Coronary artery (tissue), 2 donors: ENCODE results near the gene SYT14.

ENCODE experiments used
- DNase-seq: peaks from one replicate; pipeline ENCODE4 v3.0.0-alpha.2; 2017; ENCODE audit warnings: low spot score
- H3K27ac ChIP-seq, 2 donors: fragments of 200-600 bp; sonication (generic); one replicate each; pipeline ENCODE4 v1.5.1; 2016 to 2019
- H3K4me3 ChIP-seq: fragments of 200-600 bp; sonication (generic); 2 replicates; pipeline ENCODE4 v1.5.1; 2016; ENCODE audit warnings: mild to moderate bottlenecking, moderate library complexity
- TF ChIP-seq, protein P1 (sequence below): fragments of 200-600 bp; sonication (generic); IDR thresholded peaks from one replicate; pipeline ENCODE4 v1.5.1; 2019; ENCODE audit warnings: antibody characterized with exemption

Gene SYT14

DNA sequence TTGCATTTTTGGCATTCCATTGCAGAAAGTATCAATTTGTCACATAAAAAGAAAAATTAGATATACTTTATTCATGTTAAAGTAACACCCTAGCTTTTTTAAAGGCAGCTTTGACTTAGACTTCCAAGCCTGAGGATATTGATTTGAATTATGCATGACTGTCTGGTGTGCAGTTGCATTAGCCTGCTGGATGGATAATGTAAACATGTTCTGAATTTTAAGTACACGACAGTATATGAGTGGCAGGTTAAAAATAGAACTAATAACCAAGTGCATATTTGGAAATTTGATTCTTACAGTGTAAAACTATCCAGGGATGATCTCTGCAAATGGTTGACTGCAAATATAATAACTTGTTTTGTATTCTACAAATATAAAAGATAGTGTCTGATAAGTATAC is 124.0 kb downstream of the SYT14 start:
- Histone ChIP-seq H3K27ac (no peak overlapping the region), H3K4me3 (no peak overlapping the region)
- DNase-seq = no peak
- TF ChIP-seq, protein P1, sequence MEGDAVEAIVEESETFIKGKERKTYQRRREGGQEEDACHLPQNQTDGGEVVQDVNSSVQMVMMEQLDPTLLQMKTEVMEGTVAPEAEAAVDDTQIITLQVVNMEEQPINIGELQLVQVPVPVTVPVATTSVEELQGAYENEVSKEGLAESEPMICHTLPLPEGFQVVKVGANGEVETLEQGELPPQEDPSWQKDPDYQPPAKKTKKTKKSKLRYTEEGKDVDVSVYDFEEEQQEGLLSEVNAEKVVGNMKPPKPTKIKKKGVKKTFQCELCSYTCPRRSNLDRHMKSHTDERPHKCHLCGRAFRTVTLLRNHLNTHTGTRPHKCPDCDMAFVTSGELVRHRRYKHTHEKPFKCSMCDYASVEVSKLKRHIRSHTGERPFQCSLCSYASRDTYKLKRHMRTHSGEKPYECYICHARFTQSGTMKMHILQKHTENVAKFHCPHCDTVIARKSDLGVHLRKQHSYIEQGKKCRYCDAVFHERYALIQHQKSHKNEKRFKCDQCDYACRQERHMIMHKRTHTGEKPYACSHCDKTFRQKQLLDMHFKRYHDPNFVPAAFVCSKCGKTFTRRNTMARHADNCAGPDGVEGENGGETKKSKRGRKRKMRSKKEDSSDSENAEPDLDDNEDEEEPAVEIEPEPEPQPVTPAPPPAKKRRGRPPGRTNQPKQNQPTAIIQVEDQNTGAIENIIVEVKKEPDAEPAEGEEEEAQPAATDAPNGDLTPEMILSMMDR = no peak

DNA sequence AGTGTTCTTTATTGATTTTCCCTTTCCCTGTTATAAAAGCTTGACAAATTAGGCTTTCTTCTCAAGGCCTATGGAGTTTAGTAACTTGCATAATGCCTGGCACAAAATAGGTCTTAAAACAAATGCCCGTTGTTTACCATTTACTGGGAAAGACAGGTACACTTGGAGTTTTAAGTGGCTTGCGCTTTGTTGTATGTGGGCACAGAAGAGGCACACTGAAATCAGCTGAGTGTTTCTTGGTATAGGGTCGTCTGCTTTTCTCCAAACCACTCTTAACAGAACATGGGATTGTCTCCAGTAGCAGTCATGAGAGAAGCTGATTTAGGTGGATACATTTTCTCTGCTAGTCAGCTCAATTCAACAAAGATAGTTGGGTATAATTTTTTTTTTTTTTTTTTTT is 132.5 kb downstream of the SYT14 start:
- TF ChIP-seq, protein P1 = no peak
- no peak for DNase-seq

DNA sequence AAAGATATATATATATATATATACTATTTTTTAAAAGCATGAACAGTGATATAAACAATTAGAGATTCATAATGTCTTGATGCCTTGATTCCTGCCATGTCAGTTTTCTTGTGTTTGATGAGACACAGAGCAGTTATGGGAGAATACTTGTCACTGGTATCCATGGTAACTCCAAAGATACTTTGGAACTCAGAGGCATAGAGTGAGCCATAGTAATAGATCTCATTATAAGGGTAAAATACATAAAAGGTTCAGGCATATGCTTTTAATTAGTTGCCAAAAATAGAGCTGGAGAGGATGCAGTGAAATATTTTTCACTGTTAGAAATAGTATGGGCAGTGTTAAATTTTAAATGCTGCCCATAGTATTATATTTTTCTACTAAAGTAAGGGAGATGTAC is 134.1 kb downstream of the SYT14 start:
- Histone ChIP-seq H3K4me3 (no peak overlapping the region), H3K27ac (no peak overlapping the region)
- no peak for DNase-seq
- TF ChIP-seq, protein P1 = no peak

More for the DNA sequence above, 132.5 kb downstream of the SYT14 start:
- Histone ChIP-seq H3K27ac (no peak overlapping the region), H3K4me3 (no peak overlapping the region)

DNA sequence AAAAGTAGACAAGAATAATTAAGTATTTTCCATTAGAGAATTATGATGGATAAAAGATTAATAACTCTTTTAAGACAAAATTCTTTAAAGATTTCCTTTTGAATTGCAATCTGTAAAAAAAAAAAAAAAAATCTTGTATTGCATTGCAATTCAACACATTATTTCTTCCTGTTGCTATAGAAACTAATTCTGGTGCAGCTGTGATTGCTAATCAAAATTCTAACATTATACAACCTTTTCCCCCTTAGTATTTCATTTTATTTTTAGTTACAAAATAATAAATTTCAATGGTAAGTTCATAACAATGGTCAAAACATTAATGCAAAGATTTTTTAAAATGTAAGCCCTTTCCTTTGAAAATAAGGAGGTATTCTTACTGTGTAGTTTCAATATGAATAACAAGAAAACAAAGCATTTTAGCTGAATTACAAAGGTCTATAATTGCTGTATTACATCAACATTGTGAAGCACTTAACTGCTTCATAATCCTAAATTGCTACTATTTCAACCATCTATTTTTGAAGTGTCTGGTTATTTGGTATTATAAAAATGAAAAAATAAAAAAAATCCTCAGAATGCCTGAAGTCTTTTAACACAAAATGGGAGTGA is 135.0 kb downstream of the SYT14 start:
- no peak overlapping the region for H3K27ac ChIP-seq
- H3K4me3 ChIP-seq = no peak overlapping the region
- DNase-seq = no peak
- TF ChIP-seq, protein P1 = no peak

DNA sequence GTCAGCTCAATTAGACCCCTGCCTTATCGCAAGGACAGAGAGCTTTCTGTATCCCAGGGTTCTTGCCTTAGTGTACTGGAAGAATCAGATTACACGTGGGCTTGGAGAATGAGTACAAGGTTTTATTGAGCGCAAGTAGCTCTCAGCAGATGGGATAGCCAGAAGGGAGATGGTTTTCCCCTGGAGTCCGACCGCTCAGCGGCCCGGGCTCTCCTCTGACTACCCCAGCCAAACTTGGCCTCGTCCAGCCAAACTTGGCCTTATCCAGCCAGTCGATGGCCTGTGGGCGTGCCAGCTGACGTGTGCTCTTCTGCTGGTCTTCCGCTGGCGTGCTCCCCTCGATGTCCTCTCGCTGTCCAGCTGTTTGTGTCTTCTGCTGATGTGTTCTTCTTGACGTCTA is 136.9 kb downstream of the SYT14 start:
- Histone ChIP-seq H3K27ac (no peak overlapping the region), H3K4me3 (no peak overlapping the region)
- DNase-seq = no peak
- TF ChIP-seq, protein P1 = no peak

DNA sequence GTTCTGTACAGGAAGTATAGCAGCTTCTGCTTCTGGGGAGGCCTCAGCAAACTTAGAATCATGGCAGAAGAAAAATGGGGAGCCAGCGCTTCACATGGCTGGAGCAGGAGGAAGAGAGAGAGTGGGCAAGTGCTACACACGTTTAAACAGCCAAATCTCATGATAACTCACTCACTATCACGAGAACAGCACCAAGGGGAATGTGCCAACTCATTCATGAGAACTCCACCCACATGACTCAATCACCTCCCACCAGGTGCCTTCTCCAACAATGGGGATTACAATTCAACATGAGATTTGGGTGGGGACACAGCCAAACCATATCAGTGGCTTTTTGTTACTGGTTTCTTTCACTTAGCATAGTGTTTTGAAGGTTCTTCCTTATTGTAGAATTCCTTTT is 138.6 kb downstream of the SYT14 start:
- TF ChIP-seq, protein P1 = no peak
- no peak for DNase-seq
- no peak overlapping the region for H3K27ac ChIP-seq
- H3K4me3 ChIP-seq = no peak overlapping the region

DNA sequence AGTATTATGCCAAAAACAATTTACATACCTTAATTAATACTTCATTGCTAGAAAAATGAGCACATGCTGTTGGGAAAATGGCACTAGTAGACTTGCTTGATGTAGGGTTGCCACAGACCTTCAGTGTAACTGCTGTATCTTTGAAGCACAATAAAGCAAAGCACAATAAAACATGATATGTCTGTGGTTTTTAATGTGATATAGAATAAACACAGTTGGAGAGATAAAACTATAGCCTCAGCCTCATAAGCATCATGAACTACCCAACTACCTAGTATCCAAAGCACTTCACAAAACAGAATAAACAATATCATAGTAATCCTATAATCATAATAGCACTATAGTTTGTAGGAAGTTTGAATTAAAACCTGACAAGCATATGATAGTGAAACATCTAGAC is 143.5 kb downstream of the SYT14 start:
- no peak overlapping the region for H3K4me3 ChIP-seq
- TF ChIP-seq, protein P1 = no peak
- H3K27ac ChIP-seq = no peak overlapping the region
- DNase-seq = no peak
